ENCODE measurements around the gene SECISBP2.
"Not testable (repeated sequence)": the region's sequence is repeated elsewhere in the genome, so short reads cannot be mapped to it uniquely, and the experiment has no call there.

The SECISBP2 gene

GRCh38 chr9:89318123-89319014 lies at the start of gene SECISBP2:
Gene SECISBP2, plus strand, starts transcription at chr9:89318500. Its CDS starts 77 bp downstream, at chr9:89318577.
- DNase-seq: peak; percentile 94

DNA sequence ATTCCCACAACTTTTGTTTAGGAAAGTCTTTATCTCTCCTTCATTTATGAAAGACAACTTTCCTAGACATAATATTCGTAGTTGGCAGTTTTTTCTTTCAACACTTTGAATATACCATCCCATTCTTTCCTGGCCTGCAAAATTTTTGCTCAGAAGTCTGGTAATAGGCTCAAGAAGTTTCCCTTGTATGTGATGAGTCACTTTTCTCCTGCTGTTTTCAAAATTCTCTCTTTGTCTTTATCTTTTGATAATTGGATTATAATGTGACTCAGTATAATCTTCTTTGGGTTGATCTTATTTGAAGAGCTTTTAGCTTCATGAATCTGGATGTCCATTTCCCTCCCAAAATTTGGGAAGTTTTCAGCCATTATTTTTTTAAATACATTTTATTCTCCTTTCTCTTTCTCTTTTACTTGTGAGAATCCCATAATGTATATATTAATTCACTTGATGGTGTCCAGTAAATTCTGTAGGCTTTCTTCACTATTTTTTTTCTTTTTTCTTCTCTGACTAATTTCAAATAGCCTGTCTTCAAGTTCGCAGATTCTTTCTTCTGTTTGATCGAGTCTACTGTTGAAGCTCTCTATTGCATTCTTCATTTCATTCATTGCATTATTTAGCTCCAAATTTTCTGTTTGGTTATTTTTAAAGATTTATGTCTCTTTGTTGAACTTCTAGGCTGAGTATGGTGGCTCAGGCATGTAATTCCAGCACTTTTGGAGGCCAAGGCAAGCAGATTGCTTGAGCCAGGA lies 44.6 kb upstream of the SECISBP2 start:
- DNase-seq: no peak

GRCh38 chr9:89274838-89275237 lies 43.5 kb upstream of the SECISBP2 start:
- no peak for DNase-seq

- not testable (repeated sequence) for DNase-seq
Measured at GRCh38 chr9:89276040-89276439, 42.3 kb upstream of the SECISBP2 start.

- DNase-seq: no peak
Measured at GRCh38 chr9:89277043-89277442, 41.3 kb upstream of the SECISBP2 start.

DNA sequence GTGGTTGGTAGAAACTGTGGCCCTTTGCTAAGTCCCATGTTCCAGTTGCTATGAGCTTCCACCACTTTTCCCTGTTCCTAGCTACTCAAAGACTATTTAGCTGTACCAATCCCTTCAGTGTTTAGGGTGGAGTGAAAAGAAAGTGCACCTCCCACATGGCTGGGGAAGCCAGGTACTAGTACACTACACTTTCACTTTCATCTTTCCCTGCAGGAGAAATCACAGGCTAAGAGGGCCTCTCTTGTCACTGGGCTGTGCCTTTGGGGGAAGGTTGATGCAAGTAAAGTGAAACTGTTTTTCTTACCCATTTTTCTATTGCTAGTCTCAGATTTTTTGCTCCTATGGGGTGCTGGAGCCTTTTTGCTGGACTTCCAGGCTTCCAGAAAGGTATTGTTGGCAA lies 40.8 kb upstream of the SECISBP2 start:
- DNase-seq: peak in 1 of 2 donors; percentile 23

DNA sequence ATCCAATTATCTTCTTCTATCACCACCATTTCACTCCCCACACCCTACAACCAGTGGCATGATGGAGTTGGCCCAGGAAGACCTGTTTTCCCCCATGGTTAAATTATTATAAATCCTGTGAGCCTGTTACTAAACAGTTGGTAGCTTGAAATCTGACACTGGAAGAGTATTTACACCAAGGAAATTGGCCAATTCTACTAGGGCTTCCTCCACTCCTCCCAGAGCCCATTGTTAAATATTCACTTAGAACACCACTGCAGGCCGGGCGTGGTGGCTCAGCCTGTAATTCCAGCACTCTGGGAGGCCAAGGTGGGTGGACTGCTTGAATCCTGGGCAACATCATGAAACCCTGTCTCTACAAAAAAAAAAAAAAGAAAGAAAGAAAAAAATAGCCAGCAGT lies 39.7 kb upstream of the SECISBP2 start:
- no peak for DNase-seq

DNA sequence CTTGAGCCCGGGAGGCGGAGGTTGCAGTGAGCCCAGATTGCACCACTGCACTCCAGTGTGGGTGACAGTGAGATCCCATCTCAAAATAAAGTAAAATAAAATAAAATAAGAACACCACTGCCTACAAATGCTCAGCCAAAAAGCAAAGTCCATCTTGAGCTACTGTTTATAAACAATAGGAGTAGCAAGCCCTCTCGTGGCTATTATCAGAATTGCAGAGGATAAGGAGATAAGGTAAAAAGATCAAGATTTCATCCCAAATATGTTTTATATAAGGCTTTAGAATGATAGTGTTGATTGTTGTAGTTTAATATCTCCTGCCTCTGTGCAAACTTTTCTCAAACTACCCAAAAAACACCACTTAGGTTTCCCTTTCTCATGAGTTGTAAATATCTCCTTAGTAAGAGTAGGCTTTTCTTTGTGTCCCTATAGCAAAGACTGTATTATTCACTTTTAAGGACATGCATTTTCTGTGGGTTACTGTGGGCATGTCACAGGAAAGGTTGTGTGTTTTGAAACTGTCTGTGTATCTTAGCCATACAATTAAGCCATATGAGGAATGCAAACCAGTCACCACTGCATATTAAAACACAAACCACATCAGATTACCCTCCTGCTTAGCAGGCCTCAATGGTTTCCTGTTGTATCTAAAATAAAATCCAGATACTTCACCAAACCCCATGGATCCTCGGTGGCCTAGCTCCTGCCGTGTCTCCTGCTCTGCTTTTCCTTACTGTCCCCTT lies 39.1 kb upstream of the SECISBP2 start:
- peak in 1 of 2 donors; percentile 40 for DNase-seq

GRCh38 chr9:89281106-89281505 lies 37.2 kb upstream of the SECISBP2 start:
- no peak for DNase-seq

DNA sequence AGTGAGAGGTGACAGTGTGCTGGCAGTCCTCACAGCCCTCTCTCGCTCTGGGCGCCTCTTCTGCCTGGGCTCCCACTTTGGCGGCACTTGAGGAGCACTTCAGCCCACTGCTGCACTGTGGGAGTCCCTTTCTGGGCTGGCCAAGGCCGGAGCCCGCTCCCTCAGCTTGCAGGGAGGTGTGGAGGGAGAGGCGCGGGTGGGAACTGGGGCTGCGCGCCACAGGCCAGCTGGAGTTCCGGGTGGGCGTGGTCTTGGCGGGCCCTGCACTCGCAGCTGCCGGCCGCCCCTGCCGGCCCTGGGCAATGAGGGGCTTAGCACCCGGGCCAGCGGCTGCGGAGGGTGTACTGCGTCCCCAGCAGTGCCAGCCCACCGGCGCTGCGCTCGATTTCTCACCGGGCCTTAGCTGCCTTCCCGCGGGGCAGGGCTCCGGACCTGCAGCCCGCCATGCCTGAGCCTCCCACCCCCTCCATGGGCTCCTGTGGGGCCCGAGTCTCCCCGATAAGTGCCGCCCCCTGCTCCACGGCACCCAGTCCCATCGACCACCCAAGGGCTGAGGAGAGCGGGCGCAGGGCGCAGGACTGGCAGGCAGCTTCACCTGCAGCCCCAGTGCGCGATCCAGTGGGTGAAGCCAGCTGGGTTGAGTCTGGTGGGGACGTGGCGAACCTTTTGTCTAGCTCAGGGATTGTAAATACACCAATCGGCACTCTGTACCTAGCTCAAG lies 35.9 kb upstream of the SECISBP2 start:
- not testable (repeated sequence) for DNase-seq

DNA sequence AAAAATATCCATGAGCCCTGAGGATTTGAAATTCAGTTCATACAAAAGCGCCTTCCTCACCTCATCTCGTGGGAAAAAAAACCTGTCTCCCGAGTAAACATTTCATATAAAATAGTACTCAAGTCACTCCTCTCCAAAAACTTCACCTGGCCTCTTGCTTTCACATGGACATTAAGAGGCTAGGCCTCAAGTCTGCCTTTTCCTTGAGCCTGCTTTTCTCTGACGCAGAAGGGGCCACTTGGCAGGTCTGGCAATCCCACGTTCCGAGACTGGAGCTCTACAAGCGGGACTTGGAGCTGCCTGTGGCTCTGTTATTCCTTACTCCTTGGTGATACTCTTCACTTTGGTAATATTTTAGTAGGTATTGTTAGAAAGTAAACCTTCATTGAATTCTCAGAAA lies 34.2 kb upstream of the SECISBP2 start:
- no peak for DNase-seq

GRCh38 chr9:89291741-89292140 lies 26.6 kb upstream of the SECISBP2 start:
- DNase-seq: no peak

GRCh38 chr9:89293014-89293413 lies 25.3 kb upstream of the SECISBP2 start:
- DNase-seq: no peak

DNA sequence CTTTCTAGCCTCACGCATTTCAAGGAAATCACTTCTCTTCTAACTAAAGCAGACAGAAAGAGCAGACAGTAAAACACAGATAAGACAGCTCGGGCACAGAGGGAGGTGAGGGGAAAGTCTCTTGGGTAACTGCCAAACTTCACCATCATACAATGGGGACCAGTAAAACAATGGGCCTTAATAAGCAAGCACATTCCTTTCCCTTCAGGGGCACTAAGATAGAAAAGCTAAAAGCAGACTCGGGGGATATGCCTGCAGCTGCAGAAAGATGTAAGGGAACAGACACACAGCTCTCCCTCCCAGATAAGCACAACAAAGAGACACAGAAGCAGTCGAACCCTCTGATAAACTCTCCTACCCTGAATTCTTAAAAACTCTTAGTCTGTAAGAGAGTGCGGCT lies 22.9 kb upstream of the SECISBP2 start:
- no peak for DNase-seq

DNA sequence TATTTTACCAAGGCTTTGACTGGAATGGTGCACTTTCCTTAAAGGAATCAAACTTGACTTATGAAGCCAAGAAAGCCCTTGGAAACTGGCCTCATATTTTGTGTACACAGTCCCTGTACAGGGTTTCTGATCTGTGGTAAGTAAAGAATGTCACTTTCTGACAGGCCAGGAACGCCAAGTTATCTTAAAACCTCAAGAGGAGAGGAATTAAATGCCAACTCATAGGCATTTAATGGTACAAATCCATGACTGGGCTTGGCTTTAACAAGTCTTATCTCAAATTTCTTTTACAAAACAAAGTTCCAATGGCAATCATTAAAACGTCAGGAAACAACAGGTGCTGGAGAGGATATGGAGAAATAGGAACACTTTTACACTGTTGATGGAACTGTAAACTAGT lies 16.3 kb upstream of the SECISBP2 start:
- DNase-seq: not testable (repeated sequence)

DNA sequence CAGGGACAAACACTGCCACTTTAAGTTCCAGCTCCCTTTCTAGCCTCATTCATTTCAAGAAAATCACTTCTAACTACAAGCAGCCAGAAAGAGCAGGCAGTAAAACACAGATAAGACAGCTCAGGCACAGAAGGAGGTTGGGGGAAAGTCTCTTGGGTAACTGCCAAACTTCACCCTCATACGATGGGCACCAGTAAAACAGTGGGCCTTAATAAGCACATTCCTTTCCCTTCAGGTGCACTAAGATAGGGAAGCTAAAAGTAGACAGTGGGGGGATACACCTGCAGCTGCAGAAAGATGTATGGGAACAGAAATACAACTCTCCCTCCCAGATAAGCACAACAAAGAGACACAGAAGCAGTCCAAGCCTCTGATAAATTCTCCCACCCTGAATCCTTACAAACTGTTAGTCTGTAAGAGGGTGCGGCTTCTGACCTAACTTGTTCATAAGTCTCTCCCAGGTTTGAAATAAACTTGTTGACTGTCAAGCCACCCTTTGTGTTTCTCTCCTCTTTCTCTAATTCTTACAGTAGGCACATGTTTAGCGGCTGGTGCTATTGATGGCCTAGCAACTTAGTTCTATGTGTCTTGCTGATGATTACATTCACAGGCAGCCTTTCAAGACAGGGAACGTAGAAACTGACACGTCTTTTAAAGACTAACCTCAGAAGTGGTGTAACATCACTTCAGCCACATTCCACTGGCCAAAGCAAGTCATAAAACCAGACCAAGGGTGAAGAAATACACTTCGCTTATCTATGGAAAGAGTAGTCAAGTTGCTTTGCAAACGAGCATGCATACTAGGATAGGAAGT lies 14.1 kb upstream of the SECISBP2 start:
- DNase-seq: no peak

DNA sequence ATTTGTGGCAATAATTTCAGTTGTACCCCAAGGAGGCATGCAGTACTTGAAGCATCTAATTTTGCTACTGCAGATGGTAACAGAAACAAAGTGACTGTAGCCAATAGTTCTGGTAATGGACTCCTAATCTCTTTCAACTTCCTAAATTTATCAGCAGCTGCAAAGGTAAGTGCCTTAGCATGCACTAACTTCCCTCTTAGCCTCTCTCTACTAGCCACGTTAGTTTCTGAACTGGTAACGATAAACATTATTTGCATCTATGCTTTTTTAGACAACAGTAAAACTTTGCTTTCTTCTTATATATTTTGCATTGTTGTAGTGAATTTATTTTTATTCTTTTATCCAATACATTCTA lies 13.5 kb upstream of the SECISBP2 start:
- no peak for DNase-seq

DNA sequence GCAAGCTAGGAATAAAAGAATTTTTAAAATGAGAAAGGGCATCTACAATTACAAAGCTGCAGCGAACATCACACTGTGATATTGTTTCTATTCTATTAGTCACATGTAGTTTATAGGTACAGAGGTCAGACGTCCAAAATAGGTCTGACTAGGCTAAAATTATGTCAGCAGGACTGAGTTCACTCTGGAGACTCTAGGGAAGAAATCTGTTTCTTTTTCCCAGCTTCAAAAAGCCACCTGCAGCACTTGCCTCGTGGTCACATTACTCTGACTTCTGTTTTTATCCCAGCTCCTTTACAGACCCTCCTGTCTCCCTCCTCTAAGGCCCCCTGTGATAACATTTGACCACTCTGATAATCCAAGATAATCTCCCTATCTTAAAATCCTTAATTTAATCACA lies 12.4 kb upstream of the SECISBP2 start:
- DNase-seq: no peak

DNA sequence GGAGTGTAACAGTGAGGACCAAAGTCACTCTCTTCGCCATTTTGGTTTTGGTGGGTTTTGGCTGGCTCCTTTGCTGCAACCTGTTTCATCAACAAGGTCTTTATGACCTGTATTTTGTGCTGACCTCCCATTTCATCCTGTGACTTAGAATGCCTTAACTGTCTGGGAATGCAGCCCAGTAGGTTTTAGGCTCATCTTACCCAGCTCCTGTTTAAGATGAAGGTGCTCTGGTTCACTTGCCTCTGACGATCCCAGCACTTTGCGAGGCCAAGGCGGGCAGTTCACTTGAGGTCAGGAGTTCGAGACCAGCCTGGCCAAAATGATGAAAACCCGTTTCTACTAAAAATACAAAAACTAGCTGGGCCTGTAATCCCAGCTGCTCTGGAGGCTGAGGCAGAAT lies 9.1 kb upstream of the SECISBP2 start:
- DNase-seq: no peak

GRCh38 chr9:89309608-89310474 lies 8.5 kb upstream of the SECISBP2 start:
- no peak for DNase-seq

Measured in CD4-positive, alpha-beta T cell treated with Interleukin-1 beta for 1 hour (primary cell).